Adrenal gland (tissue), 12 donors: ENCODE measurements around the gene NR1H2. TPM values are rescaled to one million over a fixed set of nuclear protein-coding genes. Genes with fewer than 3 reads are reported as not detected.
"Not testable (repeated sequence)": the region's sequence is repeated elsewhere in the genome, so short reads cannot be mapped to it uniquely, and the experiment has no call there.

Experiments used
- DNase-seq, 7 donors: peaks; one replicate each; pipeline ENCODE4 v3.0.0-alpha.2; 2019 to 2020
- H3K27ac ChIP-seq, 5 donors: fragments of 200-600 bp; sonication (generic) in 4 of 5; 1 replicate in 3 of 5; 2 replicates in 2 of 5; pipeline versions ENCODE4 v1.5.1 to v1.8.0; 2016 to 2020; ENCODE audit warnings: mild to moderate bottlenecking in 1 of 5
- H3K27me3 ChIP-seq: fragments of 200-600 bp; 2 replicates; pipeline ENCODE4 v1.8.0; 2021
- H3K36me3 ChIP-seq, 2 donors: fragments of 200-600 bp; replicated peaks in 1 of 2; 1 replicate in 1 of 2; 2 replicates in 1 of 2; pipeline versions ENCODE4 v1.5.1 to v1.8.0; 2018 to 2022
- H3K4me1 ChIP-seq, 2 donors: fragments of 200-600 bp; replicated peaks in 1 of 2; 1 replicate in 1 of 2; 2 replicates in 1 of 2; pipeline versions ENCODE4 v1.5.1 to v1.8.0; 2018 to 2021
- H3K4me3 ChIP-seq, 4 donors: fragments of 200-600 bp; sonication (generic) in 3 of 4; one replicate each; pipeline ENCODE4 v1.5.1; 2016 to 2018
- H3K9me3 ChIP-seq, 3 donors: fragments of 200-600 bp; sonication (generic) in 1 of 3; replicated peaks in 1 of 3; 1 replicate in 2 of 3; 2 replicates in 1 of 3; pipeline versions ENCODE4 v1.5.1 to v1.8.0; 2016 to 2021
- POLR2A ChIP-seq, 2 donors: fragments of 450-650 bp; IDR thresholded peaks; one replicate each; pipeline ENCODE4 v1.6.1; 2017; ENCODE audit warnings: antibody characterized with exemption in 2 of 2, mild to moderate bottlenecking in 2 of 2, moderate library complexity in 1 of 2
- WGBS, 4 donors: extraction: QIAGEN DNeasy Blood & Tissue Kit in 2 of 4; methylation state at CpG; one replicate each; pipeline versions ENCODE4 v1.1.5 to v1.1.7; 2013 to 2017; 5-methylcytosine and 5-hydroxymethylcytosine counted together
- intact Hi-C, 2 donors: fragments of 100-400 bp; cut with DNase I; formaldehyde crosslinking; loops; one replicate each; pipeline versions ENCODE4 v1.14.1 to v1.15.0; 2022 to 2023
- polyA plus RNA-seq, 3 donors: library from polyadenylated mRNA; stranded (reverse); fragments of 200-250 nt in 2 of 3; fragments of 350-450 nt in 1 of 3; fragmentation: Illumina TruSeq in 1 of 3; extraction: RNeasy Lipid Tissue Mini Kit (QIAGEN cat#74804) in 1 of 3; gene quantifications; one replicate each; pipeline ENCODE4 v1.2.3, GENCODE V29; 2013 to 2014
- total RNA-seq, 9 donors: library from RNA; depleted of rRNA in 4 of 9; stranded (reverse); fragments of >200 nt in 4 of 9; fragments of 120-200 nt in 1 of 9; fragmentation: NEBNext Ultra II Directional in 1 of 9; extraction: Animal tissue kit (Norgen Biotek cat#: 25700) in 1 of 9; gene quantifications; one replicate each; pipeline versions ENCODE4 v1.1.0 to v1.2.4, GENCODE V29; 2013 to 2023
- TF ChIP-seq, protein P1 (sequence below), 6 experiments: fragments of 450-650 bp in 4 of 6; fragments of 200-600 bp in 2 of 6; sonication (generic) in 1 of 6; IDR thresholded peaks; 1 replicate in 5 of 6; 2 replicates in 1 of 6; pipeline versions ENCODE4 v1.5.1 to v1.8.0; 2016 to 2021; ENCODE audit warnings: antibody characterized with exemption in 6 of 6, mild to moderate bottlenecking in 2 of 6, moderate library complexity in 1 of 6
- donor health status: healthy with polysubstance abuse.
- donor health status: Bipolar disorder and iron deficiency.
- donor health status: DM: yes; HTN: yes; CAD: no.
- donor health status: DM: no; HTN: no; CAD: no.
- donor health status: DM: no; HTN: no; CAD: no.
- donor health status: DM: yes; HTN: yes; CAD: no.

Gene NR1H2
- total and polyA plus RNA-seq, 12 donors: 16.5 to 148 (median 99.3) TPM

DNA sequence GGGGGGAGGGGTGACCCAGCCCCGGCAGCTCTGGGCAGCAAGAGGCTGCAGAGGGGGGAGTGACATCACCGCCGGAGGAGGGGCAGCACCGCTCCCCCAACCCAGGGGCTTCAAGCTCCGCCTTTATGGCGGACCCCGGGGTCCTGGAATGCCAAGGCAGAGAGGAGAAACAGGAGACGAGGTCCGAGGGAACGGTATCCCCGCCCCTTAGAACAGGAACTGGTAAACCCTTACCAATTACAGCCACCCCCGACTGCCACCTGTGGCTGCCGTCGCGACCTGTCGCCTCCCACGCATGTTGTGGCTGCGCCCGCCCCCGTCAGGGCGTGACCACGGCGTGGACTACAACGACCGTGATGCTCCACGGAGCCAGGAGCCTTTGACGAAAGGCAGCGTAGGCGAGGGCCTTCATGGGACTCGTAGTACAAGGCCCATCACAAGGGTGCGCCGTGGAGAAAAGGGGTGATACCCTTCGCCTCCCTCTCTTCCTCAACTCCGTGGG is 43.0 kb upstream of the NR1H2 start:
- H3K9me3 ChIP-seq: no peaks in the 10 kb centered on the region
- intact Hi-C loops: no loop called here
- peak; percentile 76 to 96 (median 85) for DNase-seq
- 1 to 3% (median 2%) methylated on average over 14 to 34 of the region's 34 CpGs for WGBS, 4 donors
- H3K4me3 ChIP-seq: peak overlapping the region in 2 of 4 donors; percentile 5 to 49
- H3K27me3 ChIP-seq: peaks cover 6% of the 10 kb centered on the region
- peaks cover 4 to 7% of the 10 kb centered on the region in 2 donors for H3K4me1 ChIP-seq
- TF ChIP-seq, protein P1, sequence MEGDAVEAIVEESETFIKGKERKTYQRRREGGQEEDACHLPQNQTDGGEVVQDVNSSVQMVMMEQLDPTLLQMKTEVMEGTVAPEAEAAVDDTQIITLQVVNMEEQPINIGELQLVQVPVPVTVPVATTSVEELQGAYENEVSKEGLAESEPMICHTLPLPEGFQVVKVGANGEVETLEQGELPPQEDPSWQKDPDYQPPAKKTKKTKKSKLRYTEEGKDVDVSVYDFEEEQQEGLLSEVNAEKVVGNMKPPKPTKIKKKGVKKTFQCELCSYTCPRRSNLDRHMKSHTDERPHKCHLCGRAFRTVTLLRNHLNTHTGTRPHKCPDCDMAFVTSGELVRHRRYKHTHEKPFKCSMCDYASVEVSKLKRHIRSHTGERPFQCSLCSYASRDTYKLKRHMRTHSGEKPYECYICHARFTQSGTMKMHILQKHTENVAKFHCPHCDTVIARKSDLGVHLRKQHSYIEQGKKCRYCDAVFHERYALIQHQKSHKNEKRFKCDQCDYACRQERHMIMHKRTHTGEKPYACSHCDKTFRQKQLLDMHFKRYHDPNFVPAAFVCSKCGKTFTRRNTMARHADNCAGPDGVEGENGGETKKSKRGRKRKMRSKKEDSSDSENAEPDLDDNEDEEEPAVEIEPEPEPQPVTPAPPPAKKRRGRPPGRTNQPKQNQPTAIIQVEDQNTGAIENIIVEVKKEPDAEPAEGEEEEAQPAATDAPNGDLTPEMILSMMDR (IDR thresholded peaks at IDR 0.05): no peak
- no peak for TF ChIP-seq POLR2A (IDR thresholded peaks at IDR 0.05)
- H3K27ac ChIP-seq: peak overlapping the region in 2 of 5 donors; percentile 65 to 75
- no peaks in the 10 kb centered on the region for H3K36me3 ChIP-seq

DNA sequence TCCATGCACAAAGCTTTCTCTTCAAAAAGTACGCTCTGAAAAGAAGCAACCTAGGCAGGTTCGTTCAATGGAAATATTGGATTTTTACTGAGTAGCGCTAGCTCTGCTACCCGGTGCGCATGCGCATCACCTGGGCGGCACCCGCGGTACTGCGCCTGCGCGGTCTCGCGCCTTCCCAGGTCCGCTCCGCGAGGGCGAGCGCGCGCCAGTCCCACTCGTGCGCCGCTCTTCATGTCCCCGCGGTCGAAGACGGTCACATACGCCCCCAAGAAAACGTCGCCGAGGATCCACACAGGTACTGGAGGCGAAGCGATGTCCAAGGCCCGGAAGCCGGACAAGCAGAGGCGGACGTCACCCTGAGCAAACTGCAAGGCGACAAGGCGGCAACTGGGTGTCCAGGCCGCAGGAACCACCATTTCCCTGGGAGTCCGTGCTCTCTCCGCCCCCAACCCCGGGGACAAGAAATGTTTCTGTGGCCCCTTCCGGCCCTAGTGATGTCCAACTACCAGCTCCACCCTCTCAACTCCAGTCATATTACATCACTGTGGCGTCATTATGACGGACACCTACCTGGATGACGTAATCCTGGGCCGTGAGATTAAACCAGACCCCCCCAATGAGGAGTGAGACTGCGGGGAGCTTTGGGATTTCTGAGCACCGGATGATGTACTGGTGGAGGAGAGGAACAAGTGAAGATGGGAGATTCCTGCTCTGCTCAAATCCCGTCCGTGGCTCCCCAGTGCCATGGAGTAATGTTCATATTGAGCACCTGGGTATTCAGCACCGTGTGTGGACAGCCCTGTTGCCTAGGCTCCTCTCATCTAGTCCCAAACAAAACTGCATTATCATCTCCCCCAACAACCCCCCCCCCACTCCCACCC is 42.3 kb upstream of the NR1H2 start:
- H3K27ac ChIP-seq: peak overlapping the region in 2 of 5 donors; percentile 65 to 75
- no peaks in the 10 kb centered on the region for H3K36me3 ChIP-seq
- intact Hi-C loops: no loop called here
- peaks cover 4 to 7% of the 10 kb centered on the region in 2 donors for H3K4me1 ChIP-seq
- WGBS, 4 donors: 10 to 30% (median 18%) methylated on average over 20 to 54 of the region's 54 CpGs
- H3K27me3 ChIP-seq: peaks cover 6% of the 10 kb centered on the region
- H3K9me3 ChIP-seq: no peaks in the 10 kb centered on the region
- TF ChIP-seq, protein P1 (IDR thresholded peaks at IDR 0.05): no peak
- TF ChIP-seq POLR2A (IDR thresholded peaks at IDR 0.05): peak; percentile 35 to 65
- H3K4me3 ChIP-seq: peak overlapping the region in 2 of 4 donors; percentile 5 to 49
- peak; percentile 40 to 86 (median 74) for DNase-seq

DNA sequence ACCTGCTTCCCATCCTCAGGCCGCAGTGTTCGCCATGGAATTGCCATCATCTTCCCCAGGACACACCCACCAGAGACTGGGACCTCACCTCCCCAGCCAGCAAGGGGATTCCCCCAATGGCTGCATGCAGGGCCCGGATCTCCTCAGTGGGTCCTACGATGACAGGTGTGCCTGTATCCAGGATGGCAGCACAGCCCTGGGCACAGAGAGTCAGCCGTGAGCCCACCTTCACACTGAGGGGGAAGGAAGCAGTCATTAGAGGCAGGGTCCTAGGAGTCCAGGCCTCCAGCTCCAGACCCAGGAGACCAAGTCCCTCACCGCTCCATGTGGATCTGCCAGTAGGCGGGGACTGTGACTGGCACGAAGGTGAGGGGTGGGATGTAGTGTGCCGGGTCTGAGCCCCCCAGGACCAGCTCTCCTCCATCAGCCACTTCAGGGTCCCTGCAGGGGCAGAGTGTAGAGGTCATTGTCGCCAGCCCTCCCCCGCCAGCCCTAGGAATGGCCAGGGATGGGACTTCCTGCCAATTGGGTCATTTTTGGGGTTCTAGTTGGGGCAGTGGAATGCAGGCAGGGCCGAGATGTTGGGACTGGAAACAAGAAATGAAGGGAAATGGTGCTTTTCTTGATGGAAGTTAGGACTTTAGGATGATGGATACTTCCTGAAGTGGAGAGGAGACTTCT is 41.4 kb upstream of the NR1H2 start:
- H3K9me3 ChIP-seq: no peaks in the 10 kb centered on the region
- H3K4me1 ChIP-seq: peaks cover 4 to 7% of the 10 kb centered on the region in 2 donors
- H3K4me3 ChIP-seq: no peak overlapping the region
- peaks cover 6% of the 10 kb centered on the region for H3K27me3 ChIP-seq
- H3K36me3 ChIP-seq: no peaks in the 10 kb centered on the region
- WGBS, 4 donors: 89 to 96% (median 94%) methylated on average over 9 to 12 of the region's 12 CpGs
- DNase-seq: no peak
- H3K27ac ChIP-seq: no peak overlapping the region
- TF ChIP-seq, protein P1 (IDR thresholded peaks at IDR 0.05): no peak
- no peak for TF ChIP-seq POLR2A (IDR thresholded peaks at IDR 0.05)
- intact Hi-C loops: no loop called here

DNA sequence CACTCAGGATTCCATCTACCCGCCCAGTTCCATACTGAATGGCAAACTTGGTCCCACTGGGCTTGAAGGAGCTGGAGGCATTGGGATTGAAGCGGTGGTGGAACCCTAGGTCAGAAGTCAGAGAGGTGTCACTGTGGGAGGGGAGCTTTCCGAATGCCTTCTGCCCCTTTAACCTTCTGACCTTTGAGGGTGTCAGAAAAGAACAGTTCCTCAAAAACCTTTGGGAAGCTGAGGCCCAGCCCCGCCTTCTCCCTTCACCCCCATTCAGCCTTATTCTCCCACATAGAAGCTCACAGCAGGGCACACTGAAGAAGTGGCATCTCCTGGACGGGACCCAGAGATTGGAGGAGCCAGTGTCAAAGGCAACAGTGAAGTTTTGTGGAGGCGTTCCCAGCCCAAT is 39.2 kb upstream of the NR1H2 start:
- H3K9me3 ChIP-seq, H3K27me3 ChIP-seq, H3K4me1 ChIP-seq, H3K36me3 ChIP-seq, H3K27ac ChIP-seq, H3K4me3 ChIP-seq, intact Hi-C loops, DNase-seq: not testable (repeated sequence)
- 72 to 80% (median 75%) methylated on average over 5 to 6 of the region's 6 CpGs for WGBS, 4 donors
